ENCODE measurements around the gene GCKR. TPM values are rescaled to one million over a fixed set of nuclear protein-coding genes. Genes with fewer than 3 reads are reported as not detected.
A peak's percentile ranks its signal among the peaks of the same experiment; 100 is the strongest.

GCKR gene
- total and polyA plus RNA-seq, 2 of the 13 experiments (the other 11 are each of a cell fraction or from before 2014, with no cell fraction given) = 15.2 to 48.3 TPM

DNA sequence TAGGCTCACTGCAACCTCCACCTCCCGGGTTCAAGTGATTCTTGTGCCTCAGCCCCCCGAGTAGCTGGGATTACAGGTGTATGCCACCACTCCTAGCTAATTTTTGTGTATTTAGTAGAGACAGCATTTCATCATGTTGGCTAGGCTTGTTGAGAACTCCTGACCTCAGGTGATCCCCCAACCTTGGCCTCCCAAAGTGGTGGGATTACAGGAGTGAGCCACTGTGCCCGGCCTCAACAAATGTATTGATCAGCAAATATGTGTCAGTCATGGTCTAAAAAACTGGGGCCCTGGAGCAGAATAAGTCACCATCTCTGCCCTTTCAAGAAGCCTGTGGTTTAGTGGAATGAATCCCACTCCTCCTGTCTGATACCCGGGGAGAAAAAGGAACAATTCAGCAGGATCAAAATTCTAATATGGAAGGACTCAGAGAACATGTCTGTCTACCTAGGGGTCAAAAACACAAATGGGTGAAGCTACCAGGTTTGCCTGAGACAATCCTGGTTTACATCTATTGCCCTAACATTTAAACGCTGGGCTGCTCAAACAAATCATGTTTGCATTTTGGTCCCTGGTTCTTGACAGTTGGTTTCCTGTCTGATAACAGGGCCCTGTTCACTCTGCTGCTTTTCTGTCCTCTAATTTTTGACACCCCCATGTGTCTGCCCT, 21.6 kb downstream of the GCKR start (continued):
- TF ChIP-seq DPF2 (CRISPR knock-in tag; IDR thresholded peaks at IDR 0.05; ENCODE audit: borderline replicate concordance, low read depth) (0 out of 2 replicates have a peak, but pooled peaks have one; percentile 35), NCOA5 (CRISPR knock-in tag; IDR thresholded peaks at IDR 0.05) (no peak), ZNF792 (CRISPR knock-in tag; IDR thresholded peaks at IDR 0.05) (no peak), GPN1 (CRISPR knock-in tag; IDR thresholded peaks at IDR 0.05; ENCODE audit: borderline replicate concordance) (no peak), ZBED4 (CRISPR knock-in tag; IDR thresholded peaks at IDR 0.05; ENCODE audit: borderline replicate concordance) (no peak), ZBTB2 (CRISPR knock-in tag; IDR thresholded peaks at IDR 0.05; ENCODE audit: low read depth) (no peak), ZNF256 (CRISPR knock-in tag; conservative IDR thresholded peaks at IDR 0.05) (no peak), PLSCR1 (CRISPR knock-in tag; IDR thresholded peaks at IDR 0.05; ENCODE audit: borderline replicate concordance) (no peak), ARID2 (CRISPR knock-in tag; IDR thresholded peaks at IDR 0.05; ENCODE audit: borderline replicate concordance) (no peak), ZNF317 (CRISPR knock-in tag; IDR thresholded peaks at IDR 0.05) (peak; percentile 51), PITX1 (CRISPR knock-in tag; IDR thresholded peaks at IDR 0.05) (peak; percentile 96)
- TF ChIP-seq, protein P1, sequence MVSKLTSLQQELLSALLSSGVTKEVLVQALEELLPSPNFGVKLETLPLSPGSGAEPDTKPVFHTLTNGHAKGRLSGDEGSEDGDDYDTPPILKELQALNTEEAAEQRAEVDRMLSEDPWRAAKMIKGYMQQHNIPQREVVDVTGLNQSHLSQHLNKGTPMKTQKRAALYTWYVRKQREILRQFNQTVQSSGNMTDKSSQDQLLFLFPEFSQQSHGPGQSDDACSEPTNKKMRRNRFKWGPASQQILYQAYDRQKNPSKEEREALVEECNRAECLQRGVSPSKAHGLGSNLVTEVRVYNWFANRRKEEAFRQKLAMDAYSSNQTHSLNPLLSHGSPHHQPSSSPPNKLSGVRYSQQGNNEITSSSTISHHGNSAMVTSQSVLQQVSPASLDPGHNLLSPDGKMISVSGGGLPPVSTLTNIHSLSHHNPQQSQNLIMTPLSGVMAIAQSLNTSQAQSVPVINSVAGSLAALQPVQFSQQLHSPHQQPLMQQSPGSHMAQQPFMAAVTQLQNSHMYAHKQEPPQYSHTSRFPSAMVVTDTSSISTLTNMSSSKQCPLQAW (CRISPR knock-in tag; IDR thresholded peaks at IDR 0.05) = no peak
- TF ChIP-seq, protein P2, sequence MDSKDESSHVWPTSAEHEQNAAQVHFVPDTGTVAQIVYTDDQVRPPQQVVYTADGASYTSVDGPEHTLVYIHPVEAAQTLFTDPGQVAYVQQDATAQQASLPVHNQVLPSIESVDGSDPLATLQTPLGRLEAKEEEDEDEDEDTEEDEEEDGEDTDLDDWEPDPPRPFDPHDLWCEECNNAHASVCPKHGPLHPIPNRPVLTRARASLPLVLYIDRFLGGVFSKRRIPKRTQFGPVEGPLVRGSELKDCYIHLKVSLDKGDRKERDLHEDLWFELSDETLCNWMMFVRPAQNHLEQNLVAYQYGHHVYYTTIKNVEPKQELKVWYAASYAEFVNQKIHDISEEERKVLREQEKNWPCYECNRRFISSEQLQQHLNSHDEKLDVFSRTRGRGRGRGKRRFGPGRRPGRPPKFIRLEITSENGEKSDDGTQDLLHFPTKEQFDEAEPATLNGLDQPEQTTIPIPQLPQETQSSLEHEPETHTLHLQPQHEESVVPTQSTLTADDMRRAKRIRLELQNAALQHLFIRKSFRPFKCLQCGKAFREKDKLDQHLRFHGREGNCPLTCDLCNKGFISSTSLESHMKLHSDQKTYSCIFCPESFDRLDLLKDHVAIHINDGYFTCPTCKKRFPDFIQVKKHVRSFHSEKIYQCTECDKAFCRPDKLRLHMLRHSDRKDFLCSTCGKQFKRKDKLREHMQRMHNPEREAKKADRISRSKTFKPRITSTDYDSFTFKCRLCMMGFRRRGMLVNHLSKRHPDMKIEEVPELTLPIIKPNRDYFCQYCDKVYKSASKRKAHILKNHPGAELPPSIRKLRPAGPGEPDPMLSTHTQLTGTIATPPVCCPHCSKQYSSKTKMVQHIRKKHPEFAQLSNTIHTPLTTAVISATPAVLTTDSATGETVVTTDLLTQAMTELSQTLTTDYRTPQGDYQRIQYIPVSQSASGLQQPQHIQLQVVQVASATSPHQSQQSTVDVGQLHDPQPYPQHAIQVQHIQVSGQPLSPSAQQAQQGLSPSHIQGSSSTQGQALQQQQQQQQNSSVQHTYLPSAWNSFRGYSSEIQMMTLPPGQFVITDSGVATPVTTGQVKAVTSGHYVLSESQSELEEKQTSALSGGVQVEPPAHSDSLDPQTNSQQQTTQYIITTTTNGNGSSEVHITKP (CRISPR knock-in tag; IDR thresholded peaks at IDR 0.05; ENCODE audit: low read depth) = no peak

All from HepG2 (cell line).